B cell (primary cell): Measurements from ENCODE around the gene CNTN2. TPM values are rescaled to one million over a fixed set of nuclear protein-coding genes. Genes with fewer than 3 reads are reported as not detected.

Experiments used
- ATAC-seq: fragments of 200-7000 bp; cut with Tn5 transposase; one replicate; pipeline ENCODE4 v1.10.0; 2021; ENCODE audit warnings: low read depth, mild to moderate bottlenecking, moderate number of reproducible peaks, moderate library complexity
- CTCF ChIA-PET: fragments of 350-600 bp; sonication (Branson Sonifier 250); formaldehyde crosslinking; loops from one replicate; lab custom pipeline; 2021; ENCODE audit warnings: antibody characterized with exemption, inconsistent platforms; lab: Charles Lee
- POLR2A ChIA-PET: fragments of 350-600 bp; sonication (Branson Sonifier 250); formaldehyde crosslinking; loops from one replicate; lab custom pipeline; 2021; ENCODE audit warnings: antibody characterized with exemption; lab: Charles Lee
- DNase-seq: peaks from one replicate; pipeline ENCODE4 v3.0.0; 2013
- H2AFZ ChIP-seq: 2 replicates; pipeline ENCODE4 v1.6.1; 2012; ENCODE audit warnings: mild to moderate bottlenecking, low read depth, low read length; ENCODE audit not compliant: insufficient read depth, poor library complexity, severe bottlenecking
- H3K27ac ChIP-seq, 2 donors: 1 replicate in 1 of 2; 2 replicates in 1 of 2; pipeline ENCODE4 v1.5.1; 2012 to 2013; ENCODE audit warnings: low read length in 2 of 2, mild to moderate bottlenecking in 2 of 2, moderate library complexity in 1 of 2
- H3K27me3 ChIP-seq, 4 experiments: fragments of 200-600 bp in 1 of 4; sonication (generic) in 1 of 4; replicated peaks in 1 of 4; 1 replicate in 2 of 4; 2 replicates in 2 of 4; pipeline versions ENCODE4 v1.6.1 to v1.7.0; 2013 to 2016; ENCODE audit warnings: low read length in 3 of 4, mild to moderate bottlenecking in 2 of 4, mixed read lengths in 1 of 4, moderate library complexity in 1 of 4; ENCODE audit not compliant: insufficient read depth in 4 of 4, control insufficient read depth in 3 of 4; ENCODE audit errors: control extremely low read depth in 1 of 4
- H3K36me3 ChIP-seq, 2 experiments: replicated peaks in 1 of 2; 1 replicate in 1 of 2; 2 replicates in 1 of 2; pipeline versions ENCODE4 v1.6.1 to v1.7.1; 2013; ENCODE audit warnings: low read length in 1 of 2; ENCODE audit not compliant: insufficient read depth in 2 of 2, control insufficient read depth in 1 of 2; ENCODE audit errors: control extremely low read depth in 1 of 2, extremely low read depth in 1 of 2
- H3K4me1 ChIP-seq, 2 donors: fragments of 200-600 bp in 1 of 2; sonication (generic) in 1 of 2; 1 replicate in 1 of 2; 2 replicates in 1 of 2; pipeline versions ENCODE4 v1.5.1 to v1.6.1; 2013 to 2017; ENCODE audit warnings: low read length in 2 of 2; ENCODE audit not compliant: control insufficient read depth in 2 of 2, insufficient read depth in 2 of 2
- H3K4me2 ChIP-seq: replicated peaks from 2 replicates; pipeline ENCODE3; 2012; ENCODE audit warnings: mild to moderate bottlenecking, low read depth, low read length; ENCODE audit not compliant: poor library complexity, severe bottlenecking
- H3K4me3 ChIP-seq, 5 experiments: fragments of 200-600 bp in 1 of 5; sonication (generic) in 1 of 5; 1 replicate in 3 of 5; 2 replicates in 2 of 5; pipeline versions ENCODE4 v1.5.1 to v1.7.0; 2011 to 2016; ENCODE audit warnings: low read length in 4 of 5, mild to moderate bottlenecking in 4 of 5, low read depth in 2 of 5, control low read depth in 1 of 5, moderate library complexity in 1 of 5; ENCODE audit not compliant: insufficient read depth in 1 of 5; ENCODE audit errors: control extremely low read depth in 1 of 5, extremely low read depth in 1 of 5
- H3K79me2 ChIP-seq: fragments of 200-600 bp; sonication (generic); one replicate; pipeline ENCODE4 v1.6.0; 2016; ENCODE audit warnings: low read length; ENCODE audit not compliant: control insufficient read depth, insufficient read depth
- H3K9ac ChIP-seq: fragments of 200-600 bp; sonication (generic); 2 replicates; pipeline ENCODE4 v1.6.1; 2017; ENCODE audit warnings: mild to moderate bottlenecking, low read length, moderate library complexity
- H3K9me3 ChIP-seq, 3 donors: one replicate each; pipeline versions ENCODE4 v1.6.1 to v1.7.1; 2013; ENCODE audit warnings: low read length in 2 of 3; ENCODE audit not compliant: control insufficient read depth in 2 of 3, insufficient read depth in 1 of 3; ENCODE audit errors: control extremely low read depth in 1 of 3
- H4K20me1 ChIP-seq: 2 replicates; pipeline ENCODE4 v1.6.0; 2012; ENCODE audit warnings: mild to moderate bottlenecking, low read length; ENCODE audit not compliant: insufficient read depth, control insufficient read depth, poor library complexity, severe bottlenecking
- H3K27ac Mint-ChIP-seq: one replicate; pipeline ENCODE4 v1.8.0; 2021; ENCODE audit warnings: mixed read lengths
- H3K27me3 Mint-ChIP-seq: one replicate; pipeline ENCODE4 v1.8.0; 2021; ENCODE audit warnings: mixed read lengths
- H3K4me1 Mint-ChIP-seq: one replicate; pipeline ENCODE4 v1.8.0; 2021; ENCODE audit warnings: mixed read lengths
- H3K4me3 Mint-ChIP-seq: one replicate; pipeline ENCODE4 v1.8.0; 2021; ENCODE audit warnings: mixed read lengths
- H3K9me3 Mint-ChIP-seq: one replicate; pipeline ENCODE4 v1.8.0; 2022; ENCODE audit warnings: mixed read lengths; ENCODE audit not compliant: insufficient read depth
- CTCF ChIP-seq: fragments of 200-600 bp; IDR thresholded peaks from one replicate; pipeline ENCODE4 v1.8.0; 2022; ENCODE audit warnings: antibody characterized with exemption, mild to moderate bottlenecking
- EZH2 ChIP-seq: IDR thresholded peaks from 2 replicates; pipeline ENCODE4 v1.6.1; 2012; ENCODE audit warnings: borderline replicate concordance, low read depth, mild to moderate bottlenecking, moderate library complexity, low read length; ENCODE audit not compliant: insufficient read depth, poor library complexity, severe bottlenecking
- WGBS: methylation state at CpG from one replicate; pipeline ENCODE4 v1.1.5; 2013; ENCODE audit warnings: missing lambda C conversion rate; ENCODE audit not compliant: insufficient coverage; 5-methylcytosine and 5-hydroxymethylcytosine counted together
- intact Hi-C: fragments of 100-400 bp; cut with micrococcal nuclease; formaldehyde crosslinking; loops from one replicate; pipeline ENCODE4 v1.10.0; 2022
- polyA plus RNA-seq: library from polyadenylated mRNA; depleted of rRNA; stranded (reverse); fragments of >200 nt; gene quantifications from 2 replicates; pipeline ENCODE4 v1.2.3, GENCODE V29; 2012
- total RNA-seq, 2 donors: library from RNA; stranded (reverse); fragments of 120-200 nt in 1 of 2; gene quantifications; 1 replicate in 1 of 2; 2 replicates in 1 of 2; pipeline versions ENCODE4 v1.2.3 to v1.2.4, GENCODE V29; 2013 to 2022

CNTN2 gene
- total and polyA plus RNA-seq, 2 donors (not counting 1 experiment from before 2014, with no cell fraction given): not detected

GRCh38 chr1:205025239-205025638 is 17.8 kb upstream of the CNTN2 start:
- Mint-ChIP-seq H3K4me3 (no peak overlapping the region), H3K9me3 (no peaks in the 10 kb centered on the region), H3K27me3 (peaks cover 24% of the 10 kb centered on the region), H3K27ac (no peak overlapping the region), H3K4me1 (peaks cover 1% of the 10 kb centered on the region)
- H3K36me3 ChIP-seq: no peaks in the 10 kb centered on the region
- no peak overlapping the region for H3K4me3 ChIP-seq
- TF ChIP-seq CTCF (no peak), EZH2 (no peak)
- DNase-seq (no peak), ATAC-seq (no peak)
- no peak overlapping the region for H2AFZ ChIP-seq
- H3K4me2 ChIP-seq: no peak overlapping the region
- H3K4me1 ChIP-seq: no peaks in the 10 kb centered on the region
- CTCF ChIA-PET: no interaction called here
- H3K79me2 ChIP-seq: no peaks in the 10 kb centered on the region
- H4K20me1 ChIP-seq: no peaks in the 10 kb centered on the region
- 93% methylated on average over 13 of the region's 16 CpGs for WGBS
- no peaks in the 10 kb centered on the region for H3K9me3 ChIP-seq
- no peaks in the 10 kb centered on the region for H3K27me3 ChIP-seq
- POLR2A ChIA-PET: no interaction called here
- no peak overlapping the region for H3K9ac ChIP-seq
- intact Hi-C loops: no loop called here
- H3K27ac ChIP-seq: no peak overlapping the region

GRCh38 chr1:205026181-205026580 is 16.8 kb upstream of the CNTN2 start:
- POLR2A ChIA-PET: no interaction called here
- Histone ChIP-seq H3K27ac (no peak overlapping the region), H3K4me1 (no peaks in the 10 kb centered on the region), H3K9me3 (no peaks in the 10 kb centered on the region), H3K79me2 (no peaks in the 10 kb centered on the region), H3K4me2 (no peak overlapping the region), H3K4me3 (no peak overlapping the region), H3K27me3 (no peaks in the 10 kb centered on the region), H3K9ac (no peak overlapping the region), H4K20me1 (no peaks in the 10 kb centered on the region), H3K36me3 (no peaks in the 10 kb centered on the region), H2AFZ (no peak overlapping the region)
- Mint-ChIP-seq H3K4me3 (no peak overlapping the region), H3K4me1 (peaks cover 1% of the 10 kb centered on the region), H3K27me3 (peaks cover 29% of the 10 kb centered on the region), H3K9me3 (no peaks in the 10 kb centered on the region), H3K27ac (no peak overlapping the region)
- CTCF ChIA-PET: no interaction called here
- no peak for ATAC-seq
- TF ChIP-seq EZH2: no peak
- no peak for TF ChIP-seq CTCF
- intact Hi-C loops: no loop called here
- no CpG with 5 or more reads among the region's 6 CpGs for WGBS
- no peak for DNase-seq
